Ovary (tissue), 9 donors: ENCODE results near the gene COL17A1. TPM values are rescaled to one million over a fixed set of nuclear protein-coding genes. Genes with fewer than 3 reads are reported as not detected.

ENCODE experiments used
- DNase-seq, 5 donors: peaks; one replicate each; pipeline ENCODE4 v3.0.0-alpha.2; 2019 to 2020
- H3K27ac ChIP-seq, 2 donors: fragments of 200-600 bp; one replicate each; pipeline versions ENCODE4 v1.5.1 to v1.8.0; 2019 to 2022
- H3K27me3 ChIP-seq: fragments of 200-600 bp; one replicate; pipeline ENCODE4 v1.8.0; 2022
- H3K36me3 ChIP-seq: fragments of 200-600 bp; sonication (generic); one replicate; pipeline ENCODE4 v1.5.1; 2019
- H3K4me1 ChIP-seq: one replicate; pipeline ENCODE4 v1.8.1; 2013; ENCODE audit warnings: mild to moderate bottlenecking, moderate library complexity; ENCODE audit not compliant: insufficient read depth
- H3K4me3 ChIP-seq: fragments of 200-600 bp; sonication (generic); one replicate; pipeline ENCODE4 v1.5.1; 2017
- H3K9me3 ChIP-seq, 2 donors: fragments of 200-600 bp in 1 of 2; sonication (generic) in 1 of 2; one replicate each; pipeline versions ENCODE4 v1.5.1 to v1.8.1; 2013 to 2019; ENCODE audit warnings: mild to moderate bottlenecking in 1 of 2, moderate library complexity in 1 of 2
- EP300 ChIP-seq: sonication (generic); formaldehyde crosslinking; IDR thresholded peaks from one replicate; pipeline ENCODE4 v1.6.1; 2017; ENCODE audit warnings: antibody characterized with exemption
- POLR2A ChIP-seq: fragments of 450-650 bp; IDR thresholded peaks from one replicate; pipeline ENCODE4 v1.6.1; 2017; ENCODE audit warnings: antibody characterized with exemption, mild to moderate bottlenecking, moderate library complexity
- WGBS, 3 donors: extraction: QIAGEN DNeasy Blood & Tissue Kit in 1 of 3; methylation state at CpG; one replicate each; pipeline versions ENCODE4 v1.1.5 to v1.1.7; 2013 to 2017; 5-methylcytosine and 5-hydroxymethylcytosine counted together
- intact Hi-C, 4 donors: fragments of 100-400 bp; cut with DNase I; formaldehyde crosslinking; loops; one replicate each; pipeline versions ENCODE4 v1.11.0 to v1.15.1; 2022 to 2023
- microRNA counts: library from miRNA; unstranded; fragments of <30 nt; microRNA quantifications from one replicate; lab custom pipeline; 2016
- microRNA-seq, 3 donors: library from miRNA; unstranded; fragments of <30 nt; microRNA quantifications; one replicate each; pipeline versions ENCODE4 to v1.2.0, GENCODE V29; 2019 to 2020
- polyA plus RNA-seq, 2 donors: library from polyadenylated mRNA; stranded (reverse); fragments of 200-250 nt in 1 of 2; fragments of 350-450 nt in 1 of 2; fragmentation: Illumina TruSeq in 1 of 2; extraction: RNeasy Lipid Tissue Mini Kit (QIAGEN cat#74804) in 1 of 2; gene quantifications; one replicate each; pipeline ENCODE4 v1.2.3, GENCODE V29; 2013 to 2014
- total RNA-seq, 7 donors: library from RNA; depleted of rRNA in 2 of 7; stranded (reverse); fragments of >200 nt in 2 of 7; fragmentation: NEBNext Ultra II Directional in 3 of 7; extraction: Animal tissue kit (Norgen Biotek cat#: 25700) in 3 of 7; gene quantifications; one replicate each; pipeline versions ENCODE4 v1.1.0 to v1.2.4, GENCODE V29; 2016 to 2023
- TF ChIP-seq, protein P1 (sequence below), 3 donors: fragments of 450-650 bp in 2 of 3; fragments of 200-600 bp in 1 of 3; IDR thresholded peaks; one replicate each; pipeline versions ENCODE4 v1.5.1 to v1.8.0; 2016 to 2022; ENCODE audit warnings: antibody characterized with exemption in 3 of 3, mild to moderate bottlenecking in 1 of 3
- donor health status: DM: no; HTN: no; CAD: no; lungs with moderate emphysema.
- donor health status: DM: no; HTN: no; CAD: no.
- donor health status: Bipolar disorder and iron deficiency.
- donor health status: DM: yes; HTN: yes; CAD: no.
- donor health status: DM: no; HTN: no; CAD: no.
- donor health status: DM: yes; HTN: yes; CAD: no.

The COL17A1 gene
- total and polyA plus RNA-seq, 9 donors = 0.17 to 0.90 (median 0.46) TPM; not detected in 2

DNA sequence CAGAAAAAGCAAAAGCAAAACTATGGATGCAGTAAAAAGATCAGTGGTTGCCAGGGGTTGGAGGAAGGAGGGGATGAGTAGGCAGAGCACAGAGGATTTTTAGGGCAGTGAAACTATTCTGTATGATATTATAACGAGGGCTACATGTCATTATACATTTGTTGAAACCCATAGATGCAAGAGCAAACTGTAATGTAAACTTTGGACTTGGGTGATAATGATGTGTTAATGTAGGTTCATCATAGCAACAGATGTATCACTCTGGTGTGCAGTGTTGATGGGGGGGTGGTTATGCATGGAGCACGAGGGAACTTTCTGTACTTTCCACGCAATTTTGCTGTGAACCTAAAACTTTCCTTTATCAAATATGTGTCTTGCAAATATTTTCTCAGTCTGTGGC is 95.6 kb downstream of the COL17A1 start:
- DNase-seq = no peak
- intact Hi-C loops = no loop called here
- Histone ChIP-seq H3K27ac (no peak overlapping the region), H3K4me3 (no peak overlapping the region), H3K9me3 (no peaks in the 10 kb centered on the region), H3K36me3 (no peaks in the 10 kb centered on the region), H3K27me3 (no peaks in the 10 kb centered on the region), H3K4me1 (peaks cover 7% of the 10 kb centered on the region)
- WGBS, 3 donors = 42 to 55% (median 44%) methylated on average over 3 of the region's 3 CpGs
- no peak for TF ChIP-seq EP300

- no peak for DNase-seq
- intact Hi-C loops = no loop called here
- Histone ChIP-seq H3K9me3 (no peaks in the 10 kb centered on the region), H3K36me3 (no peaks in the 10 kb centered on the region), H3K27me3 (no peaks in the 10 kb centered on the region), H3K4me1 (peaks cover 9% of the 10 kb centered on the region), H3K4me3 (no peak overlapping the region), H3K27ac (no peak overlapping the region)
- 75 to 90% (median 90%) methylated on average over 7 of the region's 7 CpGs for WGBS, 3 donors
- TF ChIP-seq POLR2A (no peak), EP300 (no peak)
- TF ChIP-seq, protein P1, sequence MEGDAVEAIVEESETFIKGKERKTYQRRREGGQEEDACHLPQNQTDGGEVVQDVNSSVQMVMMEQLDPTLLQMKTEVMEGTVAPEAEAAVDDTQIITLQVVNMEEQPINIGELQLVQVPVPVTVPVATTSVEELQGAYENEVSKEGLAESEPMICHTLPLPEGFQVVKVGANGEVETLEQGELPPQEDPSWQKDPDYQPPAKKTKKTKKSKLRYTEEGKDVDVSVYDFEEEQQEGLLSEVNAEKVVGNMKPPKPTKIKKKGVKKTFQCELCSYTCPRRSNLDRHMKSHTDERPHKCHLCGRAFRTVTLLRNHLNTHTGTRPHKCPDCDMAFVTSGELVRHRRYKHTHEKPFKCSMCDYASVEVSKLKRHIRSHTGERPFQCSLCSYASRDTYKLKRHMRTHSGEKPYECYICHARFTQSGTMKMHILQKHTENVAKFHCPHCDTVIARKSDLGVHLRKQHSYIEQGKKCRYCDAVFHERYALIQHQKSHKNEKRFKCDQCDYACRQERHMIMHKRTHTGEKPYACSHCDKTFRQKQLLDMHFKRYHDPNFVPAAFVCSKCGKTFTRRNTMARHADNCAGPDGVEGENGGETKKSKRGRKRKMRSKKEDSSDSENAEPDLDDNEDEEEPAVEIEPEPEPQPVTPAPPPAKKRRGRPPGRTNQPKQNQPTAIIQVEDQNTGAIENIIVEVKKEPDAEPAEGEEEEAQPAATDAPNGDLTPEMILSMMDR (IDR thresholded peaks at IDR 0.05) = no peak
Measured at GRCh38 chr10:103986360-103986759, 99.3 kb downstream of the COL17A1 start.

- Histone ChIP-seq H3K36me3 (no peaks in the 10 kb centered on the region), H3K27ac (no peak overlapping the region), H3K27me3 (no peaks in the 10 kb centered on the region), H3K9me3 (no peaks in the 10 kb centered on the region), H3K4me1 (peaks cover 9% of the 10 kb centered on the region), H3K4me3 (no peak overlapping the region)
- no peak for TF ChIP-seq POLR2A
- no peak for TF ChIP-seq EP300
- TF ChIP-seq, protein P1 (IDR thresholded peaks at IDR 0.05) = no peak
- intact Hi-C loops = no loop called here
- no peak for DNase-seq
Measured at GRCh38 chr10:103985726-103986125, 100.0 kb downstream of the COL17A1 start.

DNA sequence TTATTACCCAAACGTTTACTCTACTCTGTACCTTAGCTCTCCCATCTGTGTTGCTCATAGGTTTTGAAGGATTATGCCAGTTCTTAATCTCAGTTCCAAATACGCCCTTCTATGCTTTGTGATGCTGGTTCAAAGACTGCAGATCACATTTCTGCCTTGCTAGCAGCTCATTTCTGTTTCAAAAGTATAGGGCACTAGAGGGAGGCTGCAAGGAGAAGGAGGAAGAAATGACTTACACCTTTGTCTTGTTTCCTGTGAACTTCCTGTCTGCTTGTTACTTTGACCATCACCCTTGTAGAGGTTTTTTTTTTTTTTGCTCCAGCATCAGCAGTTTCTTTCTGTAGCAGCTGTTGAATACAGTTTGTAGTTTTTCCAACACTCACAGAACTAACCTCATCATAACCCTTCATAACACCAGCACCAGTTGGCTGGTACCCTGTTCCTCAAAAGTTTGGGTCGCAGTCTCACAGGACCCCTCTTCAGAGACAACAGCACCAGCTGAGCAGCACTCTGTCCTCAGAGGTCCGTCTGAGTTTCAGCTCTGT is 102.2 kb downstream of the COL17A1 start:
- intact Hi-C loops = no loop called here
- Histone ChIP-seq H3K27me3 (no peaks in the 10 kb centered on the region), H3K27ac (no peak overlapping the region), H3K4me3 (no peak overlapping the region), H3K4me1 (peaks cover 6% of the 10 kb centered on the region), H3K36me3 (no peaks in the 10 kb centered on the region), H3K9me3 (no peaks in the 10 kb centered on the region)
- DNase-seq = no peak
- no peak for TF ChIP-seq POLR2A
- TF ChIP-seq, protein P1 (IDR thresholded peaks at IDR 0.05) = no peak
- WGBS, 3 donors = 35 to 38% (median 35%) methylated on average over 4 of the region's 4 CpGs

GRCh38 chr10:103982639-103983038 is 103.0 kb downstream of the COL17A1 start:
- TF ChIP-seq, protein P1 (IDR thresholded peaks at IDR 0.05) = no peak
- TF ChIP-seq POLR2A (no peak), EP300 (no peak)
- no peaks in the 10 kb centered on the region for H3K27me3 ChIP-seq
- no peak overlapping the region for H3K4me3 ChIP-seq
- intact Hi-C loops = no loop called here
- H3K27ac ChIP-seq = no peak overlapping the region
- H3K4me1 ChIP-seq = peaks cover 6% of the 10 kb centered on the region
- no peaks in the 10 kb centered on the region for H3K36me3 ChIP-seq
- WGBS, 3 donors = 96 to 99% (median 97%) methylated on average over 4 of the region's 4 CpGs
- peak in 1 of 5 donors; percentile 32 for DNase-seq
- no peaks in the 10 kb centered on the region for H3K9me3 ChIP-seq

MicroRNAs encoded within 50 kb of the gene (microRNA counts, 767-probe panel; counts per million panel counts)
- 530 counts per million, percentile 78 among the panel's probes with 10 or more counts for microRNA hsa-miR-936 (lab: Ali Mortazavi, UCI)

Small RNA genes within 50 kb of the gene (microRNA-seq; reads per million reads assigned to microRNA genes)
- gene MIR936 = 0 reads per million in 3 donors

Other genes with a start within 250 kb of the COL17A1 start
- 10 to 100 TPM; 15.3 to 82.9 (median 58.8) TPM for gene SH3PXD2A, start 230.3 kb downstream of the COL17A1 start, total RNA-seq
- 10 to 100 TPM; 29.3 to 37.4 TPM for gene SH3PXD2A, start 230.3 kb downstream of the COL17A1 start, polyA plus RNA-seq
- gene STN1, start 167.7 kb downstream of the COL17A1 start, total RNA-seq = 10 to 100 TPM; 13.4 to 19.3 (median 17.3) TPM
- gene STN1, start 167.7 kb downstream of the COL17A1 start, polyA plus RNA-seq = 10 to 100 TPM; 18.4 to 28.2 TPM
- 10 to 100 TPM; 38.8 to 71.5 (median 43.8) TPM for gene SLK, start 118.7 kb downstream of the COL17A1 start, total RNA-seq
- 10 to 100 TPM; 19.9 to 23.9 TPM for gene SLK, start 118.7 kb downstream of the COL17A1 start, polyA plus RNA-seq
- 10 to 100 TPM in 2 of 7 donors, 1 to 10 TPM in 5; 6.0 to 12.0 (median 7.9) TPM for gene SFR1, start 36.3 kb upstream of the COL17A1 start, total RNA-seq
- 10 to 100 TPM in 1 of 2 donors, 1 to 10 TPM in 1; 5.6 to 10.9 TPM for gene SFR1, start 36.3 kb upstream of the COL17A1 start, polyA plus RNA-seq
- gene CFAP43, start 146.5 kb upstream of the COL17A1 start, total RNA-seq = 10 to 100 TPM in 1 of 7 donors, 1 to 10 TPM in 6; 1.5 to 58.6 (median 3.2) TPM
- gene CFAP43, start 146.5 kb upstream of the COL17A1 start, polyA plus RNA-seq = 1 to 10 TPM; 1.1 to 1.6 TPM
- gene GSTO1, start 169.0 kb upstream of the COL17A1 start, total RNA-seq = 100 to 1,000 TPM in 1 of 7 donors, 10 to 100 TPM in 6; 58.7 to 110 (median 86.9) TPM
- gene GSTO1, start 169.0 kb upstream of the COL17A1 start, polyA plus RNA-seq = 100 to 1,000 TPM in 1 of 2 donors, 10 to 100 TPM in 1; 91.0 to 125 TPM
- gene GSTO2, start 183.3 kb upstream of the COL17A1 start, total RNA-seq = 10 to 100 TPM in 5 of 7 donors, 1 to 10 TPM in 2; 3.7 to 19.0 (median 12.6) TPM
- 10 to 100 TPM in 1 of 2 donors, 1 to 10 TPM in 1; 6.5 to 10.5 TPM for gene GSTO2, start 183.3 kb upstream of the COL17A1 start, polyA plus RNA-seq